SH-SY5Y (cell line): ENCODE measurements around the gene INO80C.

ENCODE experiments used
- GATA2 ChIP-seq: IDR thresholded peaks from 2 replicates; pipeline ENCODE4 v1.6.1; 2011; ENCODE audit warnings: mild to moderate bottlenecking, low read depth, low read length
- GATA3 ChIP-seq: IDR thresholded peaks from 2 replicates; pipeline ENCODE4 v1.6.1; 2011; ENCODE audit warnings: low read depth, mild to moderate bottlenecking, low read length, moderate library complexity

DNA sequence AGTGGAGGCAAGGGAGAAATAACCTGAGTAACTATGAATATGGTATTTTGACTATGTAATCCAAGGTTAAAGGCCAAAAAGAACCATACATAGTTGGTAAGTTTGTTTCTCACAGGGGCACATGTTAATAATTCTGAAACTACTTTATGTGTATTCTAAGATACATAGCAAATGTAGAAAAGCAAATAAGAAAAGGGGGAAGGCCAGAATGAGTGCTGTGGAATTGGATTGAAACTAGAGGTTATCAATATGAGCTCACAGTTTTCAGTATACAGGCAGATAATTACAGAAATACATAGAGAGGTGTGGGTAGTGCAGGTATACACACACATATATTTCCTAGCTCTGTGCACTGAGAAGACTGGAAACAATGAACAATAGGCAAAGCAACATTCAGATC, 13.7 kb downstream of the INO80C start:
- TF ChIP-seq GATA3 (no peak), GATA2 (no peak)
